ENCODE data around the gene TES. TPM values are rescaled to one million over a fixed set of nuclear protein-coding genes. Genes with fewer than 3 reads are reported as not detected.

The TES gene
- total RNA-seq, 1 experiment from 2014 or later: 28.2 TPM

- H3K27ac Mint-ChIP-seq: no peak overlapping the region
- no peak overlapping the region for H3K18ac ChIP-seq (ENCODE audit: insufficient read length, low read depth, low read length)
Measured at GRCh38 chr7:116212869-116213268, 2.5 kb downstream of the TES start.

More at GRCh38 chr7:116212869-116213268, 2.5 kb downstream of the TES start:
- Histone ChIP-seq H3K27me3 (ENCODE audit: insufficient read depth, low read length) (no peaks in the 10 kb centered on the region), H3K14ac (ENCODE audit: insufficient read depth, low read length) (no peak overlapping the region), H3K79me2 (ENCODE audit: insufficient read depth, low read length) (no peaks in the 10 kb centered on the region; the same call in 1 of the 2 replicates), H3K56ac (ENCODE audit: insufficient read length, low read depth, low read length) (no peak overlapping the region), H2AK5ac (ENCODE audit: insufficient read length, low read length) (no peak overlapping the region), H4K91ac (ENCODE audit: insufficient read length, low read depth, low read length) (no peak overlapping the region), H4K20me1 (ENCODE audit: control insufficient read depth, insufficient read depth, insufficient read length) (no peaks in the 10 kb centered on the region), H3K4me1 (ENCODE audit: insufficient read depth, low read length) (no peaks in the 10 kb centered on the region; the same call in 1 of the 2 replicates), H3K4me2 (ENCODE audit: insufficient read depth, insufficient read length, low read length) (no peak overlapping the region), H3K23me2 (ENCODE audit: insufficient read length, low read depth, low read length, poor library complexity, severe bottlenecking) (peaks cover 10% of the 10 kb centered on the region), H2BK120ac (ENCODE audit: low read depth, low read length, poor library complexity, severe bottlenecking) (no peak overlapping the region), H3K9me3 (ENCODE audit: control insufficient read depth, low read depth, low read length) (no peaks in the 10 kb centered on the region), H4K8ac (replicated peaks; ENCODE audit: insufficient read length, low read depth, low read length) (no peak overlapping the region), H2BK12ac (ENCODE audit: insufficient read length, low read depth, low read length) (no peak overlapping the region), H3K9ac (ENCODE audit: extremely low read depth, insufficient read length, low read length) (no peak overlapping the region), H3K79me1 (ENCODE audit: insufficient read depth, low read depth, low read length, poor library complexity, severe bottlenecking) (no peaks in the 10 kb centered on the region), H2AFZ (ENCODE audit: low read length) (no peak overlapping the region), H4K5ac (ENCODE audit: insufficient read length, low read depth, low read length) (no peak overlapping the region), H3T11ph (ENCODE audit: low read length) (no peak overlapping the region), H2BK15ac (ENCODE audit: low read depth, low read length) (no peak overlapping the region), H3K23ac (ENCODE audit: insufficient read length, low read depth, low read length) (no peak overlapping the region), H3K27ac (ENCODE audit: insufficient read length, low read depth, low read length) (no peak overlapping the region), H3K4ac (ENCODE audit: low read depth, low read length) (no peak overlapping the region), H2BK5ac (ENCODE audit: insufficient read length, low read length) (no peak overlapping the region), H2BK20ac (ENCODE audit: low read depth, low read length, poor library complexity, severe bottlenecking) (no peak overlapping the region)
- H3K4me1 Mint-ChIP-seq: peaks cover 13 to 22% of the 10 kb centered on the region in 2 experiments
- peaks cover 6% of the 10 kb centered on the region for H3K27me3 Mint-ChIP-seq (ENCODE audit: low read depth)
- no peak overlapping the region for H3K4me3 Mint-ChIP-seq
- DNase-seq: no peak
- no CpG with 5 or more reads among the region's 4 CpGs for WGBS (ENCODE audit: extremely low coverage, insufficient read length, low lambda C conversion rate)
- no peak for TF ChIP-seq CTCF (conservative IDR thresholded peaks at IDR 0.05)
- no peaks in the 10 kb centered on the region for H3K9me3 Mint-ChIP-seq
- H3K36me3 Mint-ChIP-seq (ENCODE audit: insufficient read depth in 1 of 3, low read depth in 3 of 3): no peaks in the 10 kb centered on the region
